MCF 10A (cell line): ENCODE results near the gene HOXB13. TPM values are rescaled to one million over a fixed set of nuclear protein-coding genes. Genes with fewer than 3 reads are reported as not detected.
A peak's percentile ranks its signal among the peaks of the same experiment; 100 is the strongest.

Experiments used
- BruUV-seq: library from RNA; stranded (reverse); fragments of 400-500 nt; replicated peaks from 2 replicates; lab custom pipeline; 2021; lab: Mats Ljungman, UMichigan
- CTCF ChIA-PET: fragments of 300-600 bp; sonication (Branson Sonifier 250); formaldehyde crosslinking; extraction: SDS; loops from one replicate; lab custom pipeline; 2021; ENCODE audit warnings: antibody characterized with exemption, inconsistent platforms; lab: Yijun Ruan, JAX
- POLR2A ChIA-PET: fragments of 300-600, 350-650 bp; sonication (Branson Sonifier 250); formaldehyde crosslinking; extraction: SDS; loops from one replicate; lab custom pipeline; 2020; ENCODE audit warnings: antibody characterized with exemption, inconsistent platforms; lab: Yijun Ruan, JAX
- DNase-seq: peaks from one replicate; pipeline ENCODE4 v3.0.0-alpha.2; 2018; ENCODE audit not compliant: unreplicated experiment
- H3K27ac Mint-ChIP-seq: one replicate; pipeline ENCODE4 v1.8.0; 2022; ENCODE audit warnings: mild to moderate bottlenecking, low read depth, mixed read lengths; ENCODE audit not compliant: unreplicated experiment
- H3K27me3 Mint-ChIP-seq: one replicate; pipeline ENCODE4 v1.8.0; 2022; ENCODE audit warnings: mixed read lengths; ENCODE audit not compliant: insufficient read depth, unreplicated experiment
- H3K36me3 Mint-ChIP-seq: one replicate; pipeline ENCODE4 v1.8.0; 2022; ENCODE audit warnings: mild to moderate bottlenecking, moderate library complexity, mixed read lengths; ENCODE audit not compliant: insufficient read depth, unreplicated experiment
- H3K4me1 Mint-ChIP-seq: one replicate; pipeline ENCODE4 v1.8.0; 2022; ENCODE audit warnings: mixed read lengths; ENCODE audit not compliant: insufficient read depth, unreplicated experiment
- H3K4me3 Mint-ChIP-seq: one replicate; pipeline ENCODE4 v1.8.0; 2022; ENCODE audit warnings: mild to moderate bottlenecking, moderate library complexity, mixed read lengths; ENCODE audit not compliant: unreplicated experiment
- H3K9me3 Mint-ChIP-seq: one replicate; pipeline ENCODE4 v1.8.0; 2022; ENCODE audit warnings: mixed read lengths; ENCODE audit not compliant: unreplicated experiment
- intact Hi-C: fragments of 100-400 bp; cut with micrococcal nuclease; formaldehyde crosslinking; loops from 2 replicates; pipeline ENCODE4 v1.14.1; 2022
- total RNA-seq: library from RNA; stranded (reverse); gene quantifications from 2 replicates; pipeline ENCODE4 v1.2.3, GENCODE V29; 2022
- TF ChIP-seq, protein P1 (sequence below): fragments of 200-600 bp; IDR thresholded peaks from one replicate; pipeline ENCODE4 v1.8.0; 2022; ENCODE audit warnings: antibody characterized with exemption, mild to moderate bottlenecking; ENCODE audit not compliant: unreplicated experiment

HOXB13 gene
- total RNA-seq, 1 experiment from 2014 or later, result not detected

DNA sequence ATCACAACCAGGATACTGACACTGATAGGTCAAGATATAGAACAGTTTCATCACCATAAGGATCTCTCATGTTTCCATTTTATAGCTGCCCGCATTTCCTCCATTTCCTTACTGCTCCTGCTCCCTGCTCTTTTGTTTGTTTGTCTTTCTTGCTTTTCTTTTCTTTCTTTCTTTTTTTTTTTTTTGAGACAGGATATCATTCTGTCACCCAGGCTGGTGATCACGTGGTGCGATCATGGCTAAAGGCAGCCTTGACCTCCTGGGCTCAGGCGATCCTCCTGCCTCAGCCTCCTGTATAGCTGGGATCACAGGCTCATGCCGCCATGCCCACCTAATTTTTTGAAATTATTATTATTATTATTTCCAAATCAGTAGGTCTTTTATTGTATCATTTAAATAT is 37.9 kb downstream of the HOXB13 start:
- ChIA-PET CTCF (no interaction called here), POLR2A (no interaction called here)
- H3K27me3 Mint-ChIP-seq, result peaks cover 36% of the 10 kb centered on the region
- no peak for DNase-seq
- H3K9me3 Mint-ChIP-seq, result peaks cover 7% of the 10 kb centered on the region
- H3K4me1 Mint-ChIP-seq, result no peaks in the 10 kb centered on the region
- TF ChIP-seq, protein P1, sequence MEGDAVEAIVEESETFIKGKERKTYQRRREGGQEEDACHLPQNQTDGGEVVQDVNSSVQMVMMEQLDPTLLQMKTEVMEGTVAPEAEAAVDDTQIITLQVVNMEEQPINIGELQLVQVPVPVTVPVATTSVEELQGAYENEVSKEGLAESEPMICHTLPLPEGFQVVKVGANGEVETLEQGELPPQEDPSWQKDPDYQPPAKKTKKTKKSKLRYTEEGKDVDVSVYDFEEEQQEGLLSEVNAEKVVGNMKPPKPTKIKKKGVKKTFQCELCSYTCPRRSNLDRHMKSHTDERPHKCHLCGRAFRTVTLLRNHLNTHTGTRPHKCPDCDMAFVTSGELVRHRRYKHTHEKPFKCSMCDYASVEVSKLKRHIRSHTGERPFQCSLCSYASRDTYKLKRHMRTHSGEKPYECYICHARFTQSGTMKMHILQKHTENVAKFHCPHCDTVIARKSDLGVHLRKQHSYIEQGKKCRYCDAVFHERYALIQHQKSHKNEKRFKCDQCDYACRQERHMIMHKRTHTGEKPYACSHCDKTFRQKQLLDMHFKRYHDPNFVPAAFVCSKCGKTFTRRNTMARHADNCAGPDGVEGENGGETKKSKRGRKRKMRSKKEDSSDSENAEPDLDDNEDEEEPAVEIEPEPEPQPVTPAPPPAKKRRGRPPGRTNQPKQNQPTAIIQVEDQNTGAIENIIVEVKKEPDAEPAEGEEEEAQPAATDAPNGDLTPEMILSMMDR, result no peak
- H3K4me3 Mint-ChIP-seq, result no peak overlapping the region
- no TSS peak for BruUV-seq
- no peaks in the 10 kb centered on the region for H3K36me3 Mint-ChIP-seq
- intact Hi-C loops, result no loop called here
- H3K27ac Mint-ChIP-seq, result no peak overlapping the region

DNA sequence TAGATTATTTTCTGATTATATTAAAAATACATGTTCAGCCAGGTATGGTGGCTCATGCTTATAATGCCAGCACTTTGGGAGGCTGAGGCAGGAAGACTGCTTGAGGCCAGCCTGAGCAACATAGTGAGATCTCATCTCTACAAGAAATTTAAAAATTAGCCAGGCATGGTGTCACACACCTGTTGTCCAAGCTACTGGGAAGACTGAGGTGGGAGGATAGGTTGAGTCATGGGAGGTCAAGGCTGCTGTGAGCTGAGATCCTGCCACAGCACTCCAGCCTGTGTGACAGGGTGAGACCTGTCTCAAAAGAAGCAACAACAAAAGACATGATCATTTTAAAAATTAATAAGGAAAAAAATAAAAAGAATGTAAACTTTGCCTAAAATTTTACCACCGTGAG is 46.9 kb downstream of the HOXB13 start:
- peaks cover 18% of the 10 kb centered on the region for H3K27me3 Mint-ChIP-seq
- intact Hi-C loops, result no loop called here
- DNase-seq, result no peak
- H3K36me3 Mint-ChIP-seq, result no peaks in the 10 kb centered on the region
- CTCF ChIA-PET, result interaction anchor here (0.6 to 7.1 kb wide), 6 partner anchors 110 to 354 kb away, joined by 3 to 89 read pairs (median 3); no protein-coding TSS in a partner anchor
- H3K9me3 Mint-ChIP-seq, result no peaks in the 10 kb centered on the region
- BruUV-seq, result no TSS peak
- POLR2A ChIA-PET, result interaction anchor here (0.6 kb wide), 1 partner anchor 196 kb away, joined by 3 read pairs; no protein-coding TSS in a partner anchor
- H3K4me1 Mint-ChIP-seq, result peaks cover 4% of the 10 kb centered on the region
- no peak overlapping the region for H3K4me3 Mint-ChIP-seq
- TF ChIP-seq, protein P1, result no peak
- no peak overlapping the region for H3K27ac Mint-ChIP-seq

DNA sequence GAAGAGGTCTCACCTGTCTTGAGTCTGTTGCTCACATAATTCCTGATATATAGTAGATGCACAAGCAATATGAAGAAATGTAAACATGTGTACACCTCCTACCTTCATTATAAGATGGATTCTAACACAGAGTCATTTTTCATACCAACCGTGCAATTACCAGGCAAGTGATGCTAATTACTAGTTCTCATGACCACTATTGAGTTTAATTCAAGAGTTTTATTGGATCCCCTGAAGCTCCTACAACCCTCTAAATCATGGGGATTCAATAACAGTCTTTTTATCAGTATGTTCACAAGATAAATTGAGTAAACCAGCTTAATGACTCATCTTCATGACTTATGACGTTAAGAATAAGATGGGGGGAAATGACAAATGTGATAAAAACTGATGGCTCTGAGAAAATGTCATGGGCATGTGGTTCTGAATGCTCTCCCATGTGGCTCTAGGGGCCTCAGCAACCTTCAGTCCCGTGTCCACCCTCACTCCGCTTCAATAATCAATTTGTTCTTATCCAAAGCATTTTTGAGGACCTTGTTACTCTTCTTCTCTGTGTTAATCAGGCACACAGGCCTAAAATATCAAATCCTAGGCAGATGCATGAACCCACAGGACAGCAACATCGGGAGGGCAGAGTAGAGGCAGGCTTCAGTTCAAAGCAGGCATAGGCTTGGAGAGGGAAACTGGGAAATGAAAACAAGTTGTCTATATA is 49.0 kb downstream of the HOXB13 start:
- no TSS peak for BruUV-seq
- TF ChIP-seq, protein P1, result no peak
- intact Hi-C loops, result loop anchor here (2.0 kb wide), 1 partner anchor 199 kb away; no protein-coding TSS in a partner anchor

DNA sequence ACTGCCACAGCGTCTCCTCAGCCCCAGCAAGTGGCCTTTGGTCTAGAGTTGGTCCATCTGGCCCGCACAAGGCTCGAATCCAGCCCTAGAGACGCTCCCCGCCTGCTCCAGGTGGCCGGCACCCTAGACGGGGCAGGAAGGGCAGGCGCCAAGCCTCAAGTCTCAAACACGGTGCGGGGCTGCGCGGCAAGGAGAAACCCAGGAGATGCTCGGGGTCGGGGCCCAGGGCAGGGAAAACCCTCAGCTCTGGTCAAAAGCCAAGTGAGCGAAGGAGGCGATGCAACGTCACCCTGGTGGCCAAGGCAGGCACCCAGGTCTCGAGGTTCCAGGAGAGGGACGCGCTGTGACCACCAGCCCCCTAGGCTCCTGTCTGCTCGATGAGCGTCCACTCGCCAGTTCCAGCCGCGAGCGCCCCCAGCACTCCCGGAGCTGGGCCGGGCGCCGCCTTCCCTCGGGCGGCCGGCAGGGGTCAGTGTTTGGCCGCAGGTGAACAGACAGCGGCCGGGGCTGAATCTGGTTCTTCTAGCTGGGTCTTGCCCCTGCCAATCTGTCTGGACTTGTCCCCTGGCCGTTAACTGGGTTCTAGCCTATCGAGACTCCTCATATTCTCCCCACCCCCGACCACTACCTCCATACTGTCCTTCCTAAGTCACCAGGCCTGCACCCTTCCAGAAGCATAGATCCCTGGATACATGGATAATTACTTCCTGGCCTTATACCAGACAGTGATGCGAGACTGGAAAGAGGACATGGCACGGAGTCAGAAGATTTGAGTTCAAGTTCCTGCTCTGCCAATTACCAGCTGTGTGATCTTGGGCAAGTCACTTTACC is 50.2 kb downstream of the HOXB13 start:
- TF ChIP-seq, protein P1, result peak; percentile 96
- no peaks in the 10 kb centered on the region for H3K36me3 Mint-ChIP-seq
- intact Hi-C loops, result loop anchor here (1.0 to 2.0 kb wide), 2 partner anchors 113 to 200 kb away; no protein-coding TSS in a partner anchor
- CTCF ChIA-PET, result interaction anchor here (0.5 to 7.7 kb wide), 48 partner anchors 7 to 1129 kb away, joined by 3 to 89 read pairs (median 4); partner anchors contain the start of gene PRAC2
- H3K4me1 Mint-ChIP-seq, result peaks cover 4% of the 10 kb centered on the region
- H3K27me3 Mint-ChIP-seq, result peaks cover 19% of the 10 kb centered on the region
- no peaks in the 10 kb centered on the region for H3K9me3 Mint-ChIP-seq
- POLR2A ChIA-PET, result interaction anchor here (0.6 to 2.2 kb wide), 5 partner anchors 112 to 665 kb away, joined by 3 to 8 read pairs (median 6); no protein-coding TSS in a partner anchor
- no peak overlapping the region for H3K27ac Mint-ChIP-seq
- H3K4me3 Mint-ChIP-seq, result no peak overlapping the region
- peak; percentile 72 for DNase-seq
- no TSS peak for BruUV-seq

More for the DNA sequence above, 49.0 kb downstream of the HOXB13 start:
- ChIA-PET POLR2A (interaction anchor here (0.5 to 2.2 kb wide), 8 partner anchors 8 to 315 kb away, joined by 3 to 8 read pairs (median 4); no protein-coding TSS in a partner anchor), CTCF (interaction anchor here (0.6 to 7.7 kb wide), 33 partner anchors 8 to 390 kb away, joined by 3 to 89 read pairs (median 4); partner anchors contain the start of gene PRAC2)
- DNase-seq, result no peak
- Mint-ChIP-seq H3K27ac (no peak overlapping the region), H3K27me3 (peaks cover 19% of the 10 kb centered on the region), H3K9me3 (no peaks in the 10 kb centered on the region), H3K4me3 (no peak overlapping the region), H3K4me1 (peaks cover 4% of the 10 kb centered on the region), H3K36me3 (no peaks in the 10 kb centered on the region)
